SK-N-SH treated with all-trans-retinoic acid at 6 μM for 48 hours (cell line): ENCODE results near the gene WBP2.

Experiments
- ARNTL ChIP-seq: fragments of 450-650 bp; formaldehyde crosslinking; IDR thresholded peaks from 2 replicates; pipeline ENCODE4 v1.5.0; 2020; ENCODE audit warnings: low read depth, mild to moderate bottlenecking, moderate library complexity, borderline replicate concordance
- BACH2 ChIP-seq: fragments of 250-450 bp; sonication (Bioruptor Pico); IDR thresholded peaks from 2 replicates; pipeline ENCODE4 v1.9.0; 2021; ENCODE audit warnings: mild to moderate bottlenecking, borderline replicate concordance
- CSDC2 ChIP-seq: fragments of 250-450 bp; sonication (Bioruptor Pico); IDR thresholded peaks from 2 replicates; pipeline ENCODE4 v1.5.0; 2020; ENCODE audit warnings: mild to moderate bottlenecking, moderate library complexity
- ISL1 ChIP-seq: fragments of 250-450 bp; sonication (Bioruptor Pico); IDR thresholded peaks from 2 replicates; pipeline ENCODE4 v2.1.2; 2022; ENCODE audit warnings: mild to moderate bottlenecking, moderate library complexity
- PPARA ChIP-seq: fragments of 250-450 bp; sonication (Bioruptor Pico); IDR thresholded peaks from 2 replicates; pipeline ENCODE4 v1.5.0; 2020; ENCODE audit warnings: mild to moderate bottlenecking, borderline replicate concordance
- TCF4 ChIP-seq: fragments of 250-450 bp; sonication (Bioruptor Pico); IDR thresholded peaks from 2 replicates; pipeline ENCODE4 v1.8.0; 2021; ENCODE audit warnings: mild to moderate bottlenecking, moderate library complexity, borderline replicate concordance
- TOX ChIP-seq: fragments of 250-450 bp; sonication (Bioruptor Pico); IDR thresholded peaks from 2 replicates; pipeline ENCODE4 v1.8.0; 2021; ENCODE audit warnings: mild to moderate bottlenecking, moderate library complexity, borderline replicate concordance
- ZC3H10 ChIP-seq: fragments of 250-450 bp; sonication (Bioruptor Pico); IDR thresholded peaks from 2 replicates; pipeline ENCODE4 v1.5.1; 2021; ENCODE audit warnings: mild to moderate bottlenecking, moderate library complexity
- ZFP3 ChIP-seq: fragments of 250-450 bp; sonication (Bioruptor Pico); IDR thresholded peaks from 2 replicates; pipeline ENCODE4 v1.5.0; 2020; ENCODE audit warnings: mild to moderate bottlenecking, moderate library complexity
- ZFP30 ChIP-seq: fragments of 450-650 bp; formaldehyde crosslinking; IDR thresholded peaks from 2 replicates; pipeline ENCODE4 v1.5.0; 2022; ENCODE audit warnings: mild to moderate bottlenecking, moderate library complexity
- ZNF565 ChIP-seq: fragments of 450-650 bp; formaldehyde crosslinking; conservative IDR thresholded peaks from 2 replicates; pipeline ENCODE4 v1.5.0; 2020; ENCODE audit warnings: low read depth, mild to moderate bottlenecking, moderate library complexity
- TF ChIP-seq, protein P1 (sequence below): fragments of 250-450 bp; sonication (Bioruptor Pico); IDR thresholded peaks from 2 replicates; pipeline ENCODE4 v1.8.0; 2020; ENCODE audit warnings: mild to moderate bottlenecking, moderate library complexity, borderline replicate concordance
- TF ChIP-seq, protein P2 (sequence below): fragments of 250-450 bp; sonication (Bioruptor Pico); IDR thresholded peaks from 2 replicates; pipeline ENCODE4 v1.5.0; 2020; ENCODE audit warnings: mild to moderate bottlenecking, moderate library complexity

DNA sequence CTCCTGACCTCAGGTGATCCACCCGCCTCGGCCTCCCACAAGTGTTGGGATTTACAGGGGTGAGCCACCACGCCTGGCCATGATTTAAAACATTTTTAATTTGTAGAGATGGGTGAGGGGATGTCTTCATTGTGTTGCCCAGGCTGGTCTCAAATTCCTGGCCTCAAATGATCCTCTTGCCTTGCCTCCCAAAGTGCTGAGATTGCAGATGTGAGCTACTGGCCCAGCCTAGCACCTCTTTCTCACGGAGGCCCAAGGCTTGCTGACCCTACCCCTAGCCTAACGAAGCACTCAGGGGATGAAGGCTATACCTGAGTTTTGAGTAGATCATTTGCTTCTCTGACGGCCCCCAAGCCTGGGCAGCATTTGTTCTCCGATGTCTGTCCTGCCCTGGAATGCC lies 44.0 kb downstream of the WBP2 start:
- TF ChIP-seq, protein P1, sequence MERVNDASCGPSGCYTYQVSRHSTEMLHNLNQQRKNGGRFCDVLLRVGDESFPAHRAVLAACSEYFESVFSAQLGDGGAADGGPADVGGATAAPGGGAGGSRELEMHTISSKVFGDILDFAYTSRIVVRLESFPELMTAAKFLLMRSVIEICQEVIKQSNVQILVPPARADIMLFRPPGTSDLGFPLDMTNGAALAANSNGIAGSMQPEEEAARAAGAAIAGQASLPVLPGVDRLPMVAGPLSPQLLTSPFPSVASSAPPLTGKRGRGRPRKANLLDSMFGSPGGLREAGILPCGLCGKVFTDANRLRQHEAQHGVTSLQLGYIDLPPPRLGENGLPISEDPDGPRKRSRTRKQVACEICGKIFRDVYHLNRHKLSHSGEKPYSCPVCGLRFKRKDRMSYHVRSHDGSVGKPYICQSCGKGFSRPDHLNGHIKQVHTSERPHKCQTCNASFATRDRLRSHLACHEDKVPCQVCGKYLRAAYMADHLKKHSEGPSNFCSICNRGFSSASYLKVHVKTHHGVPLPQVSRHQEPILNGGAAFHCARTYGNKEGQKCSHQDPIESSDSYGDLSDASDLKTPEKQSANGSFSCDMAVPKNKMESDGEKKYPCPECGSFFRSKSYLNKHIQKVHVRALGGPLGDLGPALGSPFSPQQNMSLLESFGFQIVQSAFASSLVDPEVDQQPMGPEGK (CRISPR knock-in tag), result no peak
- TF ChIP-seq ZFP30 (CRISPR knock-in tag) (no peak), PPARA (CRISPR knock-in tag) (no peak), TCF4 (CRISPR knock-in tag) (no peak), ZNF565 (CRISPR knock-in tag) (no peak), ZFP3 (CRISPR knock-in tag) (no peak), ARNTL (CRISPR knock-in tag) (no peak), ZC3H10 (CRISPR knock-in tag) (no peak), TOX (CRISPR knock-in tag) (no peak), ISL1 (CRISPR knock-in tag) (no peak), BACH2 (CRISPR knock-in tag) (no peak), CSDC2 (CRISPR knock-in tag) (no peak)
- TF ChIP-seq, protein P2, sequence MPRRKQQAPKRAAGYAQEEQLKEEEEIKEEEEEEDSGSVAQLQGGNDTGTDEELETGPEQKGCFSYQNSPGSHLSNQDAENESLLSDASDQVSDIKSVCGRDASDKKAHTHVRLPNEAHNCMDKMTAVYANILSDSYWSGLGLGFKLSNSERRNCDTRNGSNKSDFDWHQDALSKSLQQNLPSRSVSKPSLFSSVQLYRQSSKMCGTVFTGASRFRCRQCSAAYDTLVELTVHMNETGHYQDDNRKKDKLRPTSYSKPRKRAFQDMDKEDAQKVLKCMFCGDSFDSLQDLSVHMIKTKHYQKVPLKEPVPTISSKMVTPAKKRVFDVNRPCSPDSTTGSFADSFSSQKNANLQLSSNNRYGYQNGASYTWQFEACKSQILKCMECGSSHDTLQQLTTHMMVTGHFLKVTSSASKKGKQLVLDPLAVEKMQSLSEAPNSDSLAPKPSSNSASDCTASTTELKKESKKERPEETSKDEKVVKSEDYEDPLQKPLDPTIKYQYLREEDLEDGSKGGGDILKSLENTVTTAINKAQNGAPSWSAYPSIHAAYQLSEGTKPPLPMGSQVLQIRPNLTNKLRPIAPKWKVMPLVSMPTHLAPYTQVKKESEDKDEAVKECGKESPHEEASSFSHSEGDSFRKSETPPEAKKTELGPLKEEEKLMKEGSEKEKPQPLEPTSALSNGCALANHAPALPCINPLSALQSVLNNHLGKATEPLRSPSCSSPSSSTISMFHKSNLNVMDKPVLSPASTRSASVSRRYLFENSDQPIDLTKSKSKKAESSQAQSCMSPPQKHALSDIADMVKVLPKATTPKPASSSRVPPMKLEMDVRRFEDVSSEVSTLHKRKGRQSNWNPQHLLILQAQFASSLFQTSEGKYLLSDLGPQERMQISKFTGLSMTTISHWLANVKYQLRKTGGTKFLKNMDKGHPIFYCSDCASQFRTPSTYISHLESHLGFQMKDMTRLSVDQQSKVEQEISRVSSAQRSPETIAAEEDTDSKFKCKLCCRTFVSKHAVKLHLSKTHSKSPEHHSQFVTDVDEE, result no peak
